HEK293 (cell line): Measurements from ENCODE around the gene MYH6.

ENCODE experiments used
- IKZF3 ChIP-seq: fragments of 450-650 bp; IDR thresholded peaks from 2 replicates; pipeline ENCODE4 v1.5.0; 2018; ENCODE audit warnings: missing biosample characterization, mild to moderate bottlenecking, missing genetic modification characterization, moderate library complexity
- SALL2 ChIP-seq: fragments of 450-650 bp; formaldehyde crosslinking; IDR thresholded peaks from 2 replicates; pipeline ENCODE4 v1.5.0; 2017; ENCODE audit warnings: missing biosample characterization, mild to moderate bottlenecking, missing genetic modification characterization, borderline replicate concordance
- YY1 ChIP-seq: fragments of 450-650 bp; formaldehyde crosslinking; IDR thresholded peaks from 2 replicates; pipeline ENCODE4 v1.5.1; 2018; ENCODE audit warnings: missing biosample characterization, missing genetic modification characterization
- ZNF146 ChIP-seq: fragments of 450-650 bp; formaldehyde crosslinking; IDR thresholded peaks from 2 replicates; pipeline ENCODE4 v1.5.1; 2016; ENCODE audit warnings: missing biosample characterization, missing genetic modification characterization
- ZNF529 ChIP-seq: fragments of 450-650 bp; formaldehyde crosslinking; IDR thresholded peaks from 2 replicates; pipeline ENCODE4 v1.5.1; 2017; ENCODE audit warnings: missing genetic modification characterization, missing biosample characterization; ENCODE audit not compliant: insufficient replicate concordance
- ZNF777 ChIP-seq: fragments of 450-650 bp; formaldehyde crosslinking; IDR thresholded peaks from 2 replicates; pipeline ENCODE4 v1.5.1; 2017; ENCODE audit warnings: missing biosample characterization, missing genetic modification characterization, borderline replicate concordance
- TF ChIP-seq, protein P1 (sequence below): fragments of 450-650 bp; formaldehyde crosslinking; IDR thresholded peaks from 2 replicates; pipeline ENCODE4 v1.5.1; 2016; ENCODE audit warnings: missing biosample characterization, missing genetic modification characterization
- TF ChIP-seq, protein P2 (sequence below): fragments of 450-650 bp; formaldehyde crosslinking; optimal IDR thresholded peaks from 2 replicates; pipeline ENCODE3; 2016; ENCODE audit warnings: missing biosample characterization, mild to moderate bottlenecking, missing genetic modification characterization
- TF ChIP-seq, protein P3 (sequence below): fragments of 450-650 bp; formaldehyde crosslinking; IDR thresholded peaks from 2 replicates; pipeline ENCODE4 v1.5.1; 2016; ENCODE audit warnings: missing biosample characterization, missing genetic modification characterization
- TF ChIP-seq, protein P4 (sequence below): fragments of 450-650 bp; formaldehyde crosslinking; IDR thresholded peaks from 2 replicates; pipeline ENCODE4 v1.5.1; 2017; ENCODE audit warnings: missing biosample characterization, missing genetic modification characterization

DNA sequence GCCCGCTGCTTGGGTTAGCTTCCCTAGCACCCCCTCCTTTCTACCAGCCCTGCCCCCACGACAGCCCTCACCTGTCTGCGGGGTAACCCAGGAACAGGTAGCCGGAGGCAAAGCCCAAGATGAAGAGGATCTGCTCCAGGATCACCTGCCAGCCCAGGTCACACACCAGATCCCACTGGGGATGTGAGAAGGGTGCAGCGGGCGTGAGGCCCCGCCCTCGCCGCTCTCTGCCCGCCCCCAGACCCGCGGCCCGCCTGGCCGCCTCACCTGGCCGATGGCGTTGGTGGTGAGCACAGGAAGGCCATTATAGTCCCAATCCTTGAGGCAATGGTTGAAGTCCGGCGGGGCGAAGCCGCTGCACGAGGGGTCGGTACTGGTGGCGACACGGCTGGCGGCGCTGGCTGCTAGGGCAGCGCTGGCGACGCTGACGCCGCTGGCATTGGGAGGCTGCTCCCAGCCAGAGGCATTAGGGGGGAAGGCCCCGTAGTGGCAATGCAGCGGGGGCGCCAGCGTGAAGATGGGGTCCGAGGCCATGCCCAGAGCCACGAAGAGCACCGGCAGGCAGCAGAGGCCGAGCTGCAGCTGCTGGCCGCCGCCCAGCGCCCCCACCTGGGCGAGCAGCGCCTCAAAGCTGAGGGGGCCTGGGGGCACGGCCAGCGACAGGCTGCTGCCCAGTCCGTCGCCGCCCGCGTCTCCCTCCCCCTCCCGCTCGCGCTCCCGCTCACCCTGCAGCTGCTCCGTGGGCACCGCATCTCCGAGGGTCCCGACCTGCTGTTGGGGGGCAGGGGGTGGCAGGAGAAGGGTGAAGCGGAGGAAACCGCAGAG is 56.2 kb downstream of the MYH6 start:
- TF ChIP-seq, protein P1, sequence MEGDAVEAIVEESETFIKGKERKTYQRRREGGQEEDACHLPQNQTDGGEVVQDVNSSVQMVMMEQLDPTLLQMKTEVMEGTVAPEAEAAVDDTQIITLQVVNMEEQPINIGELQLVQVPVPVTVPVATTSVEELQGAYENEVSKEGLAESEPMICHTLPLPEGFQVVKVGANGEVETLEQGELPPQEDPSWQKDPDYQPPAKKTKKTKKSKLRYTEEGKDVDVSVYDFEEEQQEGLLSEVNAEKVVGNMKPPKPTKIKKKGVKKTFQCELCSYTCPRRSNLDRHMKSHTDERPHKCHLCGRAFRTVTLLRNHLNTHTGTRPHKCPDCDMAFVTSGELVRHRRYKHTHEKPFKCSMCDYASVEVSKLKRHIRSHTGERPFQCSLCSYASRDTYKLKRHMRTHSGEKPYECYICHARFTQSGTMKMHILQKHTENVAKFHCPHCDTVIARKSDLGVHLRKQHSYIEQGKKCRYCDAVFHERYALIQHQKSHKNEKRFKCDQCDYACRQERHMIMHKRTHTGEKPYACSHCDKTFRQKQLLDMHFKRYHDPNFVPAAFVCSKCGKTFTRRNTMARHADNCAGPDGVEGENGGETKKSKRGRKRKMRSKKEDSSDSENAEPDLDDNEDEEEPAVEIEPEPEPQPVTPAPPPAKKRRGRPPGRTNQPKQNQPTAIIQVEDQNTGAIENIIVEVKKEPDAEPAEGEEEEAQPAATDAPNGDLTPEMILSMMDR (tag by site-specific recombination), result no peak
- TF ChIP-seq, protein P2, sequence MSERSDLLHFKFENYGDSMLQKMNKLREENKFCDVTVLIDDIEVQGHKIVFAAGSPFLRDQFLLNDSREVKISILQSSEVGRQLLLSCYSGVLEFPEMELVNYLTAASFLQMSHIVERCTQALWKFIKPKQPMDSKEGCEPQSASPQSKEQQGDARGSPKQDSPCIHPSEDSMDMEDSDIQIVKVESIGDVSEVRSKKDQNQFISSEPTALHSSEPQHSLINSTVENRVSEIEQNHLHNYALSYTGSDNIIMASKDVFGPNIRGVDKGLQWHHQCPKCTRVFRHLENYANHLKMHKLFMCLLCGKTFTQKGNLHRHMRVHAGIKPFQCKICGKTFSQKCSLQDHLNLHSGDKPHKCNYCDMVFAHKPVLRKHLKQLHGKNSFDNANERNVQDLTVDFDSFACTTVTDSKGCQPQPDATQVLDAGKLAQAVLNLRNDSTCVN (tag by site-specific recombination), result no peak
- TF ChIP-seq ZNF777 (tag by site-specific recombination), result no peak
- TF ChIP-seq, protein P3, sequence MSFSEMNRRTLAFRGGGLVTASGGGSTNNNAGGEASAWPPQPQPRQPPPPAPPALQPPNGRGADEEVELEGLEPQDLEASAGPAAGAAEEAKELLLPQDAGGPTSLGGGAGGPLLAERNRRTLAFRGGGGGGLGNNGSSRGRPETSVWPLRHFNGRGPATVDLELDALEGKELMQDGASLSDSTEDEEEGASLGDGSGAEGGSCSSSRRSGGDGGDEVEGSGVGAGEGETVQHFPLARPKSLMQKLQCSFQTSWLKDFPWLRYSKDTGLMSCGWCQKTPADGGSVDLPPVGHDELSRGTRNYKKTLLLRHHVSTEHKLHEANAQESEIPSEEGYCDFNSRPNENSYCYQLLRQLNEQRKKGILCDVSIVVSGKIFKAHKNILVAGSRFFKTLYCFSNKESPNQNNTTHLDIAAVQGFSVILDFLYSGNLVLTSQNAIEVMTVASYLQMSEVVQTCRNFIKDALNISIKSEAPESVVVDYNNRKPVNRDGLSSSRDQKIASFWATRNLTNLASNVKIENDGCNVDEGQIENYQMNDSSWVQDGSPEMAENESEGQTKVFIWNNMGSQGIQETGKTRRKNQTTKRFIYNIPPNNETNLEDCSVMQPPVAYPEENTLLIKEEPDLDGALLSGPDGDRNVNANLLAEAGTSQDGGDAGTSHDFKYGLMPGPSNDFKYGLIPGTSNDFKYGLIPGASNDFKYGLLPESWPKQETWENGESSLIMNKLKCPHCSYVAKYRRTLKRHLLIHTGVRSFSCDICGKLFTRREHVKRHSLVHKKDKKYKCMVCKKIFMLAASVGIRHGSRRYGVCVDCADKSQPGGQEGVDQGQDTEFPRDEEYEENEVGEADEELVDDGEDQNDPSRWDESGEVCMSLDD (tag by site-specific recombination), result no peak
- TF ChIP-seq, protein P4, sequence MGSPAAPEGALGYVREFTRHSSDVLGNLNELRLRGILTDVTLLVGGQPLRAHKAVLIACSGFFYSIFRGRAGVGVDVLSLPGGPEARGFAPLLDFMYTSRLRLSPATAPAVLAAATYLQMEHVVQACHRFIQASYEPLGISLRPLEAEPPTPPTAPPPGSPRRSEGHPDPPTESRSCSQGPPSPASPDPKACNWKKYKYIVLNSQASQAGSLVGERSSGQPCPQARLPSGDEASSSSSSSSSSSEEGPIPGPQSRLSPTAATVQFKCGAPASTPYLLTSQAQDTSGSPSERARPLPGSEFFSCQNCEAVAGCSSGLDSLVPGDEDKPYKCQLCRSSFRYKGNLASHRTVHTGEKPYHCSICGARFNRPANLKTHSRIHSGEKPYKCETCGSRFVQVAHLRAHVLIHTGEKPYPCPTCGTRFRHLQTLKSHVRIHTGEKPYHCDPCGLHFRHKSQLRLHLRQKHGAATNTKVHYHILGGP (tag by site-specific recombination), result no peak
- no peak for TF ChIP-seq SALL2
- TF ChIP-seq ZNF146, result no peak
- no peak for TF ChIP-seq IKZF3 (tag by site-specific recombination)
- TF ChIP-seq YY1 (tag by site-specific recombination), result no peak
- TF ChIP-seq ZNF529 (tag by site-specific recombination), result no peak
